ENCODE results near the gene B3GALT2. TPM values are rescaled to one million over a fixed set of nuclear protein-coding genes. Genes with fewer than 3 reads are reported as not detected.

B3GALT2 gene
- total and polyA plus RNA-seq, 2 donors (not counting 3 experiments of a cell fraction or from before 2014, with no cell fraction given), result not detected

DNA sequence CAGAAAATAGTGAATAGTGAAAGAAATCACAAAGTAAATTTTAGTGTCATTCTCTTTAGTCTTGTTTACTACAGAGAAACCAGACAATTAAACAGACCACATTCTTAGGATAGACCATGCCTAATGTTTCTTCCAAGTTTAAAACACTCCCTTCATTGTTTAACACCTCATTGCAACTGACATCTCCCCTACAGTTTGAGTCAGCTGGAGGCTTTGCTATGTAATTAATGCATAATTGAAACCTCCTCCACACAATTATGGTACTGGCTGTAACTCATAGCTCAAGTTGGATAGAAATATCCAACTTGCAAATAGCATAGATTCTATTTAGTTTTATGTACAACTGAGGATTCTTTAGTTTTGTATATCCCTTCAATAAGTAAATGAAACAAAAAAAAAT, 35.2 kb upstream of the B3GALT2 start:
- Histone ChIP-seq H3K4me3 (replicated peaks in 1 of 3; ENCODE audit: insufficient read depth in 1 of 3, low read depth in 1 of 3, low read length in 3 of 3) (no peak overlapping the region), H3K4me1 (ENCODE audit: control insufficient read depth, extremely low read depth, insufficient read depth, low read length) (no peaks in the 10 kb centered on the region), H3K9me3 (replicated peaks; ENCODE audit: control insufficient read depth, insufficient read depth, low read length) (no peaks in the 10 kb centered on the region), H3K9ac (replicated peaks; ENCODE audit: extremely low read depth, insufficient read depth, low read length) (no peak overlapping the region), H3K27me3 (ENCODE audit: control insufficient read depth in 2 of 2, insufficient read depth in 2 of 2, low read length in 2 of 2) (no peaks in the 10 kb centered on the region), H3K4me2 (ENCODE audit: insufficient read depth, low read length) (no peak overlapping the region), H2AFZ (ENCODE audit: low read depth, low read length) (no peak overlapping the region), H3K36me3 (ENCODE audit: control insufficient read depth in 2 of 2, extremely low read depth in 1 of 2, insufficient read depth in 2 of 2, low read length in 2 of 2) (peaks cover 0 to 5% of the 10 kb centered on the region in 2 experiments), H3K27ac (ENCODE audit: insufficient read depth, low read depth, low read length) (no peak overlapping the region), H3K79me2 (ENCODE audit: control insufficient read depth, insufficient read depth, low read length) (peaks cover 14% of the 10 kb centered on the region), H4K20me1 (replicated peaks; ENCODE audit: control insufficient read depth, extremely low read depth, insufficient read depth, low read length) (no peaks in the 10 kb centered on the region), H3K9me1 (replicated peaks; ENCODE audit: control insufficient read depth, extremely low read depth, insufficient read depth, low read length) (no peaks in the 10 kb centered on the region)
- ChIA-PET CTCF (interaction anchor here (1.5 kb wide), 1 partner anchor 12 kb away, joined by 6 read pairs; no protein-coding TSS in a partner anchor), POLR2A (no interaction called here)
- no TSS peak for BruUV-seq (replicated peaks)
- TF ChIP-seq POLR2A (IDR thresholded peaks at IDR 0.05; ENCODE audit: low read depth, low read length) (no peak), GATA2 (IDR thresholded peaks at IDR 0.05; ENCODE audit: insufficient read depth, insufficient read length, low read depth, low read length) (no peak), JUN (IDR thresholded peaks at IDR 0.05; ENCODE audit: borderline replicate concordance, insufficient read depth, insufficient read length, low read depth) (no peak), POLR2AphosphoS5 (IDR thresholded peaks at IDR 0.05; ENCODE audit: insufficient read depth, low read depth, low read length) (no peak), FOS (IDR thresholded peaks at IDR 0.05; ENCODE audit: borderline replicate concordance, insufficient read depth, low read length) (no peak), MYC (IDR thresholded peaks at IDR 0.05; ENCODE audit: low read depth, low read length) (no peak), EZH2 (IDR thresholded peaks at IDR 0.05; ENCODE audit: borderline replicate concordance, low read depth, low read length, severe bottlenecking) (no peak)
- TF ChIP-seq, protein P1, sequence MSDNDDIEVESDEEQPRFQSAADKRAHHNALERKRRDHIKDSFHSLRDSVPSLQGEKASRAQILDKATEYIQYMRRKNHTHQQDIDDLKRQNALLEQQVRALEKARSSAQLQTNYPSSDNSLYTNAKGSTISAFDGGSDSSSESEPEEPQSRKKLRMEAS (IDR thresholded peaks at IDR 0.05; ENCODE audit: insufficient read depth, insufficient read length), result no peak
- TF ChIP-seq, protein P2, sequence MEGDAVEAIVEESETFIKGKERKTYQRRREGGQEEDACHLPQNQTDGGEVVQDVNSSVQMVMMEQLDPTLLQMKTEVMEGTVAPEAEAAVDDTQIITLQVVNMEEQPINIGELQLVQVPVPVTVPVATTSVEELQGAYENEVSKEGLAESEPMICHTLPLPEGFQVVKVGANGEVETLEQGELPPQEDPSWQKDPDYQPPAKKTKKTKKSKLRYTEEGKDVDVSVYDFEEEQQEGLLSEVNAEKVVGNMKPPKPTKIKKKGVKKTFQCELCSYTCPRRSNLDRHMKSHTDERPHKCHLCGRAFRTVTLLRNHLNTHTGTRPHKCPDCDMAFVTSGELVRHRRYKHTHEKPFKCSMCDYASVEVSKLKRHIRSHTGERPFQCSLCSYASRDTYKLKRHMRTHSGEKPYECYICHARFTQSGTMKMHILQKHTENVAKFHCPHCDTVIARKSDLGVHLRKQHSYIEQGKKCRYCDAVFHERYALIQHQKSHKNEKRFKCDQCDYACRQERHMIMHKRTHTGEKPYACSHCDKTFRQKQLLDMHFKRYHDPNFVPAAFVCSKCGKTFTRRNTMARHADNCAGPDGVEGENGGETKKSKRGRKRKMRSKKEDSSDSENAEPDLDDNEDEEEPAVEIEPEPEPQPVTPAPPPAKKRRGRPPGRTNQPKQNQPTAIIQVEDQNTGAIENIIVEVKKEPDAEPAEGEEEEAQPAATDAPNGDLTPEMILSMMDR (IDR thresholded peaks at IDR 0.05; ENCODE audit: extremely low read depth in 1 of 2, insufficient read depth in 1 of 2, low read depth in 1 of 2, low read length in 2 of 2), result no peak
- no peak for DNase-seq (ENCODE audit: low read depth, low spot score)
- intact Hi-C loops (cut with micrococcal nuclease) (loop anchor here (2.0 kb wide), 1 partner anchor 19 kb away; no protein-coding TSS in a partner anchor), dilution Hi-C loops (cut with MboI; ENCODE audit: extremely low pct_ligation_motif_present, low sequenced_read_pairs) (no loop called here)
- FAIRE-seq, result no peak

Data from endothelial cell of umbilical vein (primary cell).